NCI-H1417 treated with DMSO at 0.1 percent for 48 hours (cell line): ENCODE measurements around the gene LCN6.

Experiments
- DNase-seq: peaks from one replicate; lab custom pipeline; 2025; lab: John Stamatoyannopoulos, UW

The LCN6 gene

GRCh38 chr9:136743639-136744211 is 4.6 kb downstream of the LCN6 start:
- no peak for DNase-seq

DNA sequence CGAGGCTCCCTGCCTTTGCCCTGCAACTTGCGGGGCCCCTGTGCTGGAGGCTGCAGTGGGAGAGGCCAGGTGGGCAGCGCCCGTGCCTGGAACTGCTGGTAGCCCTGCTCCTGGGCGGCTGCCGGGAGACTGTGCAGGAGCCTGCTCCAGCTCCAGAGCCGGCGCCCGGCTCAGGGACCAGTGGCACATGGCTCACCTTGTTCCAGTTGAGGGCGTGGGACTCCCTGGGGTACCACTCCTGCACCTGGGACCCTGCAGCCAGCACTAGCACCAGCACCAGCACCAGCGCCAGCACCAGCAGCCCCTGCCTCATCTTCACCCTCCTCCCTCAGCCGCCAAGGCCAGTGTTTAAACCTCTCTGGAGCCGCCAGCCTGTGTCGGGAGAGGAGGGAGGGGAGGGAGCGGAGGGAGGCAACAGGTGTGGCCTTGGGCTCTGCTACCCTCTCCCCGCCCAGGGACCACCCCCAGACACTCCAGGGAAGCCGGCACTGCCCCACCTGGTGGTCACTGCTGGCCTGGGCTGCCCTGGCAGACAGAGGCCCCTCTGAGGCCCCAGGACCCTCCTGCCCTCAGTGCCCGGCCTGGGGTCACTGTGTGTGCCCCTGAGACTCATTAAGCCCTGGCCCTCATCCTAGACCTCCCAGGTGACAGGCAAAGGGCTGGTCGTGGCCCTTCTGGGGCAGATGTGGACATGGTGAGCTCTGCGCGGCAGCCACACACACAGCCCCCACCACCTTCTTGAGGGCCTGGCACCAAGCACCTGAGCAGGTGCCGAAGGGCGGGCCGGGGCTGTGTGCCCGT is 5.5 kb downstream of the LCN6 start, which contains the start of gene LCN10:
Gene LCN10, minus strand, starts transcription at position 350 of the 801 bp plus-strand sequence. Its CDS starts 37 bp downstream, at position 313.
- no peak for DNase-seq

DNA sequence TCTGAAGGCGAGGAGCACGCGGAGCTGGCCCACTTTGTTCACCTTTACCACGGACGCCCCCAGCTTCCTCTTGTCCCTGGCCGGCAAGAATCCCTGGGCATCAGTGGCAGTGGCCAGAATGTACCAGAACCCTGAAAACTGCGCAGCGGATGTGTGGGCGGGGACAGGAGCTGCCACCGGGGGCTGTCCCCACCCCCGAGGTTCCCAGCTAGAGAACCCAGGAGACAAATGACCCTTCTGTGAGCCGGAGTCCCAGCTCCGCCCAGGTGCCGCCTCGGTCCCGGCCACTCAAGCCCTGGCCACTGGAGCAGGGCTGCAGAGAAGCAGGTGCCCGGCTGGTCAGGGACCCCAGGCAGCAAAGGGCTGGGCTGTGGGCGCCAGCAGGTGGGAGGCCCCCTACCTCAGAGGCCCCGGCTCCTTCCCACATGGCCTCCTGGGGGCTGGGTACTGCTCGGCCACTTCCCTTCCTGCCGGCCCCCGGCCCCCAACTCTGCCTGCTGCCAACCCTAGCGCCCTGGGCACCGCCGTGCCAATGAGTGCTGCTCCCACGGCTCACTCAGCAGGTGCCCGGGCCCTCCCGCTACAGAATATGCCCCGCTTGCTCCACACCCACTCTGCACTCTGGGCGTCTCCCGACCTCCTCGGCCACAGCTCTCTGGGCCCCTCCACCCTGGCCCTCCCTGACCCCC is 6.3 kb downstream of the LCN6 start:
- no peak for DNase-seq

GRCh38 chr9:136740971-136741882 is 7.1 kb downstream of the LCN6 start:
- DNase-seq: no peak

DNA sequence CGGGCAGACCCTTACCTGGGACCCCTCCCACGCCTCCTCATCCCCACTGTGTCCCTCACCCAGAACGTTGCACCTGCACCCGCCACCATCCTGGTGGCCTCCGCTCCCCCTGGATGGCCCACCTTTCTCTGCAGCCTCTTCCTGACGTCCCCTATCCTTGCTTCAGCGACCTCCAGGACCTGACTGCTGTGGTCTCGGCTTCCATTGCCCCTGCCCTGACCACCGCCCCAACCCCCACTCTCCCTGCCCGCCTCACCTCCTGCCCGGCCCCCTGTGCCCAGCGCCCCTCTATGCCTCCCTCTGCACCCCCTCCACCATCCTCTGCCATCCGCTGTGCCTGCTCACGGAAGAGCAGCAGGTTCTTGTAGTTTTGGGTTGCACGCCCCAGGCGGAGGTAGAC is 7.8 kb downstream of the LCN6 start:
- DNase-seq: no peak

DNA sequence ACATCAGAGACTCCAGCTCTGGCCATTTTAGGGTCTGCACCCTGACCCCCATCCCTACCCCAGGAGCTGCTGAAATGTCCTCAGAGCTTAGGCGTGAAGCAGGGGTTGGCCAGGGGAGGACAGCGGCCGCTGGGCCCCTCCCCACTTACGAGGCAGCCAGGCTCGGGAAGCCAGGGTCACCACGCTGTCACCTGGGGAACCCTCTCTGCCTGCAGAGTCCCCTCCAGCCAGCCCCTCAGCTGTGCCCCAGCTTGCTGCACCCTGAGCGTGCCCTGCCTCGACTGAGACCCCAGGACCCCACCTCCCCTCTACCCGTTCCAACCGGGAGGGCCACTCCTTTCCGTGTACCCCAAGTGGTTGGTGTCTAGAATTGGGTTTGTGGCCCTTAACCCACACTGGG is 8.3 kb downstream of the LCN6 start:
- DNase-seq: no peak

- no peak for DNase-seq
Observed at GRCh38 chr9:136739509-136739908, 8.8 kb downstream of the LCN6 start.

DNA sequence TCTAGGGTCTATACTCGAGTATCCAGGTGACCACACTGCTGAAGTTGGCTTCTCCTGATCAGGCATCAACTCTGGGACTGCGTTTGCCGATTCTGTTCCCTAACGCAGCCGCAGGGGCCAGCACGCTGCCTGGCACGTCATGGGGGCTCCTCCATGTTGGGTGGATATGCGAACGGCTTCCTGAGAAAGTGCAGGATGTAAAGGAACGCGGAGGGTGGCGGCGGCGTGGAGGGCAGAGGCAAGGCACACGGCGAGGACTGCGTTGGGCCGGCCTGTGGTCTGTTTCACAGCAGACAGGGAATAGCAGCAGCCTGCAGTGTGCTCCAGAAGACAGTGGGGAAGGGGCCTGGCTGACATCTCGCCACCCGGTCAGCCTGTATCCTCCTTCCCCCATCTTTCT is 9.4 kb downstream of the LCN6 start:
- no peak for DNase-seq

DNA sequence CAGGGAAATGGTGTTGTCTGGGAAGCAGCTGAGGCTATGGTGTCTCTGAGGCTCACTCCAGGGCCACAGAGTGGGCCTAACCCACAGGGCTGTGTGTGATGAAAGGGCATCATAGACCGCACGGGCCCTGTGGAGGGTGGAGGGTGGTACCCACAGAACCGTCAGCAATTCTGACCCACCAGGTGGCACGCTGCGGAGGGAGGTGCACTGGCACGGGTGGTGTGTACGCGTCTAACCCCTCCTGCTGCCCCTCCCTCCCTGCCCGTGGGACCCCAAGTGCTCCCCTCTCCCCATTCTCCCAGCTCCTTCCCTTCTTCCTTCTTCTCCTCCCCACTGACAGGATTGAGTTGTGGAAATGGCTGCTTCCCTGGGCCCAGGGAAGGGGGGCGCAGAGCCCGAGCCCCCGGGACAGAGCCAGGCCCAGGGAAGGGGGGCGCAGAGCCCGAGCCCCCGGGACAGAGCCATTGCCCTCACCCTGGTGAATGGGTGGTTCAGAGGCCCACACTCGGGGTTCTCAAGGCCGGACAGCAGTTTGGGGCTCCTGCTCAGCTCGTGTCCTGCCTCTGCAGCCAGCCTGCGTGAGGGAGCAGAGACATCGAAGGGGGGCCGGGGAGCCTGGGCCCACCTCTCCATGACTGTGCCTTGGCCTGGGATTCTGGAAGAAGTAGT is 12.4 kb downstream of the LCN6 start:
- no peak for DNase-seq

DNA sequence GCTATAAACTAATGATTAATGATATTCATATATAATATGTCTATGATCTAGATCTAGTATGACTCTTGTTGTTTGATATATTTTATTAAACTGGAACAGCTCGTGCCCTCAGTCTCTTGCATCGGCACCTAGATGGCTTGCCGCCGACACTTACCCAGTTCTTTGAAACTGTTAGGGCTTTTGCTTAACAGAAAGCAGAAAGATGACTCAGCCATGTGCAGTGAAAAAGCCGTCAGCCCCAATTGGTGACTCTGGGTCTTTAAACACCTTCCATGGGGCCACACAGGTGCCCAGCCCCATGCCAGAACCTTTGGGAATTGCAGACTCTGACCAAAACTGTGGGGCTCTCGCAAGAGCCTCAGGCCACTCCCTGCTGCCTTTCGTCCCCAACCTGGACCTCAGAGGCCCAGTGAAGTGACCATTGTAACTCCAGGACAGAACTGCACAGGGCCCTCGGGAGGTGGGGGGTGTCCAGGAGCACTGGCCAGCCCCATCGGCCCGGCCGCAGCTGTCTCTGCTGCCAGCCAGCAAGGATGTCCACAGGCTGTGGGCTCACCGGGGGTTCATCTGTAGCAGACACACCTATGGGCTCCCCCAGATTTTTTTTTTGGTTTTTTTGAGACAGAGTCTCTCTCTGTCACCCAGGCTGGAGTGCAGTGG is 13.4 kb downstream of the LCN6 start:
- no peak for DNase-seq

DNA sequence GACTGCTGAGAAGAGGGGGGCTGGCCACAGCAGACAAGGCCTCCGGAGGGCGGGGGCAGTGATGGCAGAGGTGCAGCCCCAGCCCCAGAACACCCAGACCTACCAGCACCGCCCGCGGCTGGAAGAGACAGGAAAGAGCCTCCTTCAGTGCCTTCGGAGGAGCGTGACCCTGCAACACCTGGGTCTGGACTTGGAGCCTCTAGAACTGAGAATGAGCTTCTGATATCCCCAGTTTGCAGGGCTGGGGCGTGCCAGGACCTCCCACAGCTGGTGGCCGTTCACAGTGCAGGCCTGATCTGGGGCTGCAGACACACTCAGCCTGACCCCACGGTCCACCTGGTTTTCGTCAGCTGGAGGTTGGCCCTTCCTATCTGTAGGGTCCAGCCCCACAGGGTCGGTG is 14.7 kb downstream of the LCN6 start:
- DNase-seq: no peak

DNA sequence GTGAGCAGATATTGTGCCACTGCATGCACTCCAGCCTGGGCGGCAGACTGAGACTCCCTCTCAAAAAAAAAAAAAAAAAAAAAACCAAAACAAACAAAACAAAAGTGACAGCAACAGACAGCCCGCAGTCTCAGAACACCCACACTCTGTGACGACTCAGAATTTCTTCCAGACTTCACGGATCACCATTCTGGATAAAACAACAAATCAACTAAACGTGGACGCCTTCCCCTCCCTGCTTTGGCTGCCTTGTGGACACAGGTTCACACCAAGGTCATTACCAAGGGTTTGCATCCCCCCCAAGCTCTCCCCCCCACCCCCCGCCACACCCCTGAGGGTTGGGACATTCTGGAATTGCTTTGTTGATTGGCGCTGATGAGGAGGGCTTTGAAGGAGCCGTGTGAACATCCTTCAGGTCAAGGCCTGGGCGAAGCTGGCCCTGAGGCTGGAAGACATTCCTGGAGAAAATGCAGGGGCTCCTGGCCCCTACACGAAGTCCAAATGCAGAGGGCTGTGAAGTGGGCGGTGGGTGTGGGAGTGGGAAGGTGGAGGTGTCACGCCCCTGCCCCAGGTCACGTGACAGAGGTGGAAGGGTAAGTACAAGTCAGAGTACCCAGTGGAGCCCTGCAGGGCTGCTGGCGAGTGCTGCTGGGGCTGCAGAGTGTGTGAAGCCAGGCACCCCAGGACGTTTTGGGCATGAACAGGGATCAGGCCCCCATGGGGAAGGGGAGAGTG is 15.7 kb downstream of the LCN6 start:
- DNase-seq: no peak

DNA sequence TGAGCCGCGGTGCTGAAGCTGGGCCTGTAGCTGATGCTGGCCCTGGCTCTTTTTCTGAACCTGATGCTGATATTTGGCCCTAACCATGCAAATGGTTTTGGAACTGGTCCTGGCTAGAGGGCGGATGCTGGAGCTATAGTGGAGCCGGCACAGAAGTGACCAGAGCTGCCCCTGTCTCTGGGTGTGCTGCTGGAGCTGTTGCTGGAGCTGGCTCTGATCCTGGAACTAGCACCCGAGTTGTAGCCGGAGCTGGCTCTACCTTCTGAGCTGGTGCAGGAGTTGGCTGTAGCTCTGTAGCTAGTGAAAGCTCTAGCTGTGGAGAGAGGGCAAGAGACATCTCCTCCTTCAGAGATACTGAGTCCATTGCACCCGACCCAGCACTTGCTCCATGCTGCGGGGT is 18.4 kb downstream of the LCN6 start:
- DNase-seq: no peak

GRCh38 chr9:136729144-136729543 is 19.2 kb downstream of the LCN6 start:
- DNase-seq: no peak

GRCh38 chr9:136728548-136729123 is 19.7 kb downstream of the LCN6 start:
- no peak for DNase-seq

DNA sequence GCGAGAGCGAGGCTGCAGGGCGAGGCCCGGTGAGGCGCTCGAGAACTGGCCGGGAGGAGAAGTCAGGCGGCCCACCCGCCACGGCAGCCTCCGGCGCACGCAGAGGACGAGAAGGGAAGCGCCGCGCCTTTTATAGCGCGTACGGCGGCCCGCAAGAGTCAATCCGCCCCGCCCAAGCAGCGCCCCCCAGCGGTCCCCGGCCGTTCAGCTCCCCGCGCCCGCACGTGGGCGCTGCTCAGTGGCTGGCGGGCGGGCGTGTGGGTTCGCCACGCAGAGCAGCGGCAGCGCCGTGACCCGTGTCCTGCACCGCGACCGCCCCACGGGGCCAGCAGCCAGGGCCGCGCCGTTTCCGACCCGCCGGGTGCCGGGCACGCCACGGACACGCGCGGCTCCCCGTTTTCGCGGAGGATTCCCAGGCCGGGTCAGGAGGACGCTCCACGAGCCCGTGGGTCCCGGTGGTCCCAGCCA is 20.2 kb downstream of the LCN6 start:
- peak; percentile 61 for DNase-seq

DNA sequence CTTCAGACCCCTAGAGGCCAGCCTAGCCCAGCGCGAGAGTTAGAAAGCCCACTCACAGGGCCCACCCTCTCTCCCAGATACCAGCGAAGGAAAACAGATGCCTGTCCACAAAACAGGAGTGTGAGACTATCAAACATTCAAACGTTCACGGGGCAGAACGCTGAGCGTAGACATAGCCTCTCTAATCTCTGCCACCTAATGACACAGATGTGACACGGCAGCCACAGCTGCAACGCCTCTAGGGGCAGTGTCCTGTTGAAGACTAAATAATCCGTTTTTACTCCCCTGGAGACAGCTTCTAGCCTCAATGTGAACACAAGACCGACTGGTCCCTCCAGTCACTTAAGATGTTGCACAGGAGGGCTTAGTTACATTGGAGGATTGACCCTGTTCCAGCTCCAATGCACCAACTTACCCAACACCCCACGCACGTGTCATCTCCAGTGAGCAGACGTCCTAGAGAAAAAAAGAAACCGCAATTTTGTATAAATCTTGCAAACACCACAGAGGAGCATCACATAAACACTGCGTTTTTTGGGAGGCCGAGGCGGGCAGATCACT is 21.6 kb downstream of the LCN6 start:
- DNase-seq: no peak

DNA sequence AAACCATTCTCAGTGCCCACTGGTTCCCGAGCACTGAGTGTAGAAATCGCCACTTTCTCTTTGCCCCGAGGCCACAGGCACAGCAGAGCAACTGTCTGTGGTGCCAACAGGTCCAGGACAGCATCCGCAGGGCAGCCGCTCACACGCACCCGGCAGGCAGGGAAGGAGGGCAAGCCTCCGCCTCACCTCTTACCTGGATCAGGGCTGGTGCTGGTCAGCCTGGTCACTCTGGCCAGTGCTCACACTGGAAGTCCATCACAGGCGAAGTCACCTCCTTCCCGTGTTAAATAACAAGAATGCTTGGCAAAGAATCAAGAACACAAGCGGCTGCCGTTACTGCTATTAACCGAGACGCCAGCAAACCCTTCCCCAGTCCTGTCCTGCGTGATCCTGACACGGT is 22.2 kb downstream of the LCN6 start:
- no peak for DNase-seq

DNA sequence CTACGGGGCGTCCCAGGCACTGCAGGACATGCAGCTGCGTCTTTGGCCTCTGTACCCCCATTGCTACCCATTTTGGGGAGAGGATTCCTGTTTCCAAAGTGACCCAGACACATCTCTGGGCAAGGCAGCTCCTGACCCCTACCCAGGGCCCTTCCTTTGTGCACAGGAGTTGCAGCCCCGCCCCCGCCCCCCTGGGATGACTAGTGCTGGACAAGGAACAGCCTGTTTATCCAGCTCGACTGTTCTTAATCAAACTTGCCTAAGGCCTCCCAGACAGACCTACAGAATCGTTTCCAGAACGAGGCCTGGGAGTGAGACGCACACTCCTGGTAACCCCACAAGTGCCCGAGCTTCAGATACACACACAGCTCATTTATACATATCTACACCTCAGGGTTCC is 22.7 kb downstream of the LCN6 start:
- no peak for DNase-seq

DNA sequence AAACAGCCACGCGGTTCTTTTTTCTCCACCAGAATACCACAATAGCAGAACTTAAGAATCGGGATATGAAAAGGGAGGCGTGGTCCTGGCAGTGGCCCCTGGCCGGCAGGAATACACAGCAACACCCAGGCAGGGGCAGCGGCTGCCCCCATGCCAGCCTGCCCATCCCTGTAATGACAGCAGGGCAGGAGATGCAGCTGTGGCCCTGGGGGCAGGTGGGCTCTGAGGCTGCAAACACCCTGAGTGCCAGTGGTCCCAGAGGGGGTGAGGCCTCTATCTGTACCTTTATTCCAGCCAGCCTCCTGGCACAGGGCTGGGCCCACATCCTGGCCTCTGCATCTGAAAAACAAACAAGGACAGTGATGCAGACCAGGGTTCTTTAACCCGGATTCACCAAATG is 23.6 kb downstream of the LCN6 start:
- DNase-seq: no peak
